ENCODE data around the gene P2RY12. TPM values are rescaled to one million over a fixed set of nuclear protein-coding genes. Genes with fewer than 3 reads are reported as not detected.

The P2RY12 gene
- 8.9 TPM for total RNA-seq (ENCODE audit: insufficient read depth, low replicate concordance)

GRCh38 chr3:151384741-151385174, at the start of gene P2RY12:
TSS of gene P2RY12 (minus strand) at chr3:151384753. CDS start at chr3:151338845, 45,908 bp downstream.
- peak; percentile 27 for DNase-seq (ENCODE audit: low spot score)

- no peak for DNase-seq (ENCODE audit: low spot score)
Observed at GRCh38 chr3:151432616-151433372, 48.2 kb upstream of the P2RY12 start.

DNA sequence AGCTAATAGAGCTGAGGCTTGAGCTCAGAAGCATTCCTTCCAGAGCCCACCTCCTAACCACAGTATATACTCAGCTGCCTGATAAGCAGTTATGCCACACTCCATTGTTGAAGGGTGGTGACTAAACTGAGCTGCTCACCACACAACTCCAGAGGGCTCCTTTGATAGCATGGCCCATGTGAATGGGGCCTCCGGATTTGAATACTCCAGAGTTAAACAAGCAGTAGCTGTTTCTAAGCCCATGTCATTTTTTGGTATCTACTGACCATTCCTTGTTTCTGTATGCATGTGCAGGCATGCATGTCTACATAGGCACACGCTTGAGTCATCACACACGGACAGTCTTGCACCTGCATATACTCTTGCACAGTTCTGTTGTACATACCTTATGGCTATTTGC, 47.4 kb upstream of the P2RY12 start:
- no peak for DNase-seq (ENCODE audit: low spot score)

GRCh38 chr3:151430821-151431484, 46.4 kb upstream of the P2RY12 start:
- DNase-seq (ENCODE audit: low spot score), result no peak

DNA sequence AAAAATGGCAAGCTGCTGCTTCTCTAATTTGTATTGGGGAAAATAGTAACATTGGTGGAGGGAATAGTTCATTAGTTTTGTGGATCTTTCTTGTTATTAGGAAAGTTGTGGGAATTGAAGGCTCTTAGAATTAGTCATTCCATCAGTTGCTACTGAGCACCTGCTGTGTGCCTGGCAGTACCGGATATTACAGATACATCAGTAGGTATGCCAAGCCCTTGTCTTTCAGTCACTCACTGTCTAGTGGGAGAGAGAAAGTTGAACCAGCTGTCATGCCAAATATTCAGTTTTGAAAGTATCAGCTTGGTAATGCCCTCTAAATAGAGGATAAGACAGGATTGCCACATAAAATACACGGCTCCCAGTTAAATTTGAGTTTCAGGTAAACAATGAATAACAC, 43.8 kb upstream of the P2RY12 start:
- DNase-seq (ENCODE audit: low spot score), result no peak

DNA sequence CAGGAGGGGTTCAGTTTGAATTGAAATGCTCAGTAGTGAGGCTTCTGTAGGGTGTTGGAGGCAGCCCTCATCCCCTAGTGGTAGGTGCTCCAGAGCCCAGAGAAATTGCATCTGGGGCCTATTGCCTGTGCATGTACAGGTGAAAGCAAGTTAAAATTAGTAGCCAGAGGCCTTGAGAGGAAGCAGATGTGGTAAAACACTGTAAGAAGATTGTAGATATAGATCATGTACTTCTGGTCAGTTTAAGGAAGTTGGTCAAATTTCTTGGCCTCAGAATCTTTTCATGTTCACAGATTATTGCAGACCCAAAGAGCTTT, 41.7 kb upstream of the P2RY12 start:
- DNase-seq (ENCODE audit: low spot score), result no peak

DNA sequence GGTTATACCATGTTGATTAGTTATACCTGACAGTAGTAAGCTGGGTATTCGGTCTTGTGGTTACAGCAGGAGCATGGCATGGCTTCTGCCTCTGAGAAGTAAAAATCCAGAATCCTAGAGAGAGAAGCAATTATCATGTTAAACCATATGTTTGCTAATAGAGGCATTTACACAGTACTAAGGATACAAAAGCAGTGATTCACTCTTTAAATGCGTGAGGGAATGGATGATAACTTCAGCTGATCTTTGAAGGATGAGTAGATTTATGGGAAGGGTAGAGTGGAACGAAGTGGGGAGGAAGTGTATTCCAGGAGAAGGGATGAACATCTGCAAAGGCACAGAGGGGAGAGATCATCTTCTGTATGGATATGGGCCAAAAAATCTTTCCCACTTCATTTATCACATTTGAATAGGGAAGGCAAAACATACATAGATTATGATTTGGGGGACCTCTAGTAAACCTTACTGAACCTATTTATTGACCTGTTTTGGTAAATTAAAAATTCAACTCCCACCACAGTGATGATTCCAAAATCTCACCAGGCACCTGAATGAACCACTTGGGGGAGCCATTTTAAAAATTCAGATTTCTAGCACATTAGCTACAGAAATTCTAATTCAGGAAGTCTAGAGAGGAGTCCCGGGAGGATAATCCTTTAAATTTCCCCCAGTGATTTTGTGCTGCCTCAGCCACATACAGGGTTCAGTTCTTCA, 41.2 kb upstream of the P2RY12 start:
- no peak for DNase-seq (ENCODE audit: low spot score)

DNA sequence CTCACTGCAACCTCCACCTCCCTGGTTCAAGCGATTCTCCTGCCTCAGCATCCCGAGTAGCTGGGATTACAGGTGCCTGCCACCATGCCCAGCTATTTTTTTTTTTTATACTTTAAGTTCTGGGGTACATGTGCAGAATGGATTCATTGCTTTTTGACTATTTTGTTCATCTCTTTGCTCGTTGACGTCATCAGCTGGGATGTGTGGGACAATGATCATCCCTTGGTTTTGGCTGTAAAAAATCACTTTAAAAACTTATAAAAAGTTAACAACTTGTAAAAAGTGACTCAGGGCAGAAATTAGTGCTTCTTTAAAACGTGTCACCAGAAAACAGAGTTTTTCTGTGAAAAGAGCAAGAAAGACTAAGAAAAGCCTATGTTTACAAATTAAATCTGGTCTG, 38.5 kb upstream of the P2RY12 start:
- DNase-seq (ENCODE audit: low spot score), result no peak

DNA sequence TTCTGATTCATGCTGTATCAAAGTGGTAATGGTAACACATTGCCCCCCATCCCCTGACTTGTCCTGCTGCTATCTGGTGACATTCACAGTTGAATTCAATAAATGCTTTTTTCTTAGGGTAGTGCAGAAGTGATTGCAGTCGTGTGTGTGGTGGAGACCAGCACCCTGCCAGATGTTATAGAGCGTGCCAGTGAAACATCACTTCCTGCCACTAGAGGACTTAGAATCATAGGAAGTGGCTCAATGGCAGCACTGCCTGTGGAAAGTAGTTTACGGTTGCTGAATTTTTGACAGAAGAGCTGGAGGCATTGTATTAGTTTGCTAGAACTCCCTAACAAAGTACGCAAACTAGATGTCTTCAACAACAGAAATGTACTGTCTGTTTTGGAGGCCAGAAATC, 37.4 kb upstream of the P2RY12 start:
- no peak for DNase-seq (ENCODE audit: low spot score)

GRCh38 chr3:151419806-151420205, 35.3 kb upstream of the P2RY12 start:
- no peak for DNase-seq (ENCODE audit: low spot score)

- DNase-seq (ENCODE audit: low spot score), result no peak
Observed at GRCh38 chr3:151415289-151415688, 30.7 kb upstream of the P2RY12 start.

DNA sequence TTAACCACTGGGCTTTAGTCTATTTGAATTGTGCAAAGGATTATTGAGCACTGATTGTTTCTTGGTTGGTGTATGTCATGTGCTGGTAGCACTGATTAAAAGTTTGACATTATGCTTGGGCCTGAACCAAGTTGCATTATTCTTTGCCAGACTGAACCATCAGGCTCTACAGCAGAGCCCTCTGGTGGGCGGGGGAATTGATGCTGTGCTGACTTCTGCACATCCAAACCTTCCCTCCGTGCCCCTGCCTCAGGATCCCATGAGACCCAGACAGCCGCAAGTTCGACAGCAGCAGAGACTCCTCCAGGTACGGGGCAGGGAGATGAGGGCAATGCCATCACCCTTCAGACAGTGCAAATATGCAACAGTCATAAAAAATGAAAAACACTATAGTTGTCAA, 28.4 kb upstream of the P2RY12 start:
- DNase-seq (ENCODE audit: low spot score), result no peak

DNA sequence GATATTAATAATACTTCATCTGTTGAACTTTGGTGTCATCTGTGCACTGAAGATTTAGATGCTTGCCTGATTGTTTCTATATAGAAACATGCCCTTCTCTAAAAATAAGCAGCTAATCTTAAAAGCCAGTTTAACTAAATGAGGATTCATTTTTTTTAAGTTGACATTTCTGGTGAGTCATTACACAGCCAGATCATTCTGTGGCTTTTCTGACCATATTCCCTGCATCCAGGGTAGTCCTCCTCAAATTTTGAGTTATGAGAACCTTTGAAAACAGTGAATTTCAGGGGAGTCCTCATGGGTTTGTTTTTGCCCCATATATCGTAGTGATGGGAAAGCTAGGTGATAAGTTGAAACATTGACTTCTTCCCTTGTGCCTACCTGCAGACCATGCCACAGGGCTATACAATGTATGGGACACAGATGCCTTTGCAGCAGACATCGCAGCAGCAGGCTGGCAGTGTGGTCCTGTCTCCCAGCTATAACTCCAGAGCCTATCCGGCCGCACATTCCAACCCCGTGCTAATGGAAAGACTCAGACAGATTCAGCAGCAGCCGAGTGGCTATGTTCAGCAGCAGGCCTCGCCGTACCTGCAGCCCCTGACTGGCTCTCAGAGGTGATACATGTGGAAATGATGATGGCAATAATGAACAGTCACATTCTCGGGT, 26.5 kb upstream of the P2RY12 start:
- DNase-seq (ENCODE audit: low spot score), result no peak

DNA sequence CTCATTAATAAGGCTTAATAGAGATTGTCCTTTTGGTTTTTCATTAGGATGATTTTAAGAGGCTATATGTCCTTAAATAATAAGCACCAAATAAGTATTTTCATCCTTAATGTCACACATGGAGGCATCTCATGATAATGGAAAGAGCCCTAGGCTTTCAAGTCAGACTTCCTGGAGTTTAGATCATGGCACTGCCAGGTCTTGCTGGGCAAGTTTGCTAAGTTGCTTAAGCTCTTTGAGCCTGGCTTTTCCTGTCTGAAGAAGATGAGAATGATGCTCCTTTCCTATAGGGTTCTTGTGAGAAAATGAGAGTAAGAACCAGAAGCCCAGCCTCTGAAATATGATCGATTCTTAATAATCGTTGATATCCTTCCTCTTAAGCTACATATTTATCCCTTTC, 23.4 kb upstream of the P2RY12 start:
- DNase-seq (ENCODE audit: low spot score), result no peak

DNA sequence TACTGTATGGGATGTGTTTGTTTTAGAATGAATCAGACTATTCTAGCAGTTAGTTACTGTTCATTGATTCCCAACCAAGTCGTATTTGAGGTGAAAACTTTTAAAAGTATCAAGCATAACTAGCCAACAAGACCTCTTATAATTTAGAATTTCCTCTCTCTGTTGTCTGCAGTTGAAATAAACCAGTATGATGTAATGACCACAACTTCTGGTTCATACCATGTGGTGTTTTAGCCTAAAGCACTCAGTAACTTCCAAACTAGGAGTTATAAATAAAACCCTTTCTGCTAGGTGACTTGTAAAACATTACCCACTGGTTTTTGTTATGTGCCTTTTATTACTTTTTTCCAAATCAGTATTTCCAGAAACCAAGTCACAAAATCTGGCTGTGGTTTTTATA, 19.8 kb upstream of the P2RY12 start:
- DNase-seq (ENCODE audit: low spot score), result no peak

DNA sequence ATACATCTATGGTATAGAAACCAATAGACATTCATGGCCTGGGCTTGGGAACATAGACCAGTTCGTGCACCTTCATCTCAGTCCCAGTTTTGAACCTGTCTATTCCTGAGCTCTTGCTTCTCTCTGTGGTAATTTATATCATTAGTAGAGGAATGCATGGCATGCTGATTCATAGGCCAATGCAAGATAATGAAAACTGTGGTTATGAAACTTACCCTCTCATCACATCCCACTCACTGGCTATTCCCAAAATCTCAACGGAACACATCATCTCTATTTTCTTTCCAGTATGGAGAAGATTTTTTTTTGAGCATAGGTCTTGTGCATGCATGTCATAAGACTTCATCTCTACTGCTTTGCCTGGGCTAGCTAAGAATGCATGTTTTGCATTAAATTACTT, 18.7 kb upstream of the P2RY12 start:
- DNase-seq (ENCODE audit: low spot score), result no peak

DNA sequence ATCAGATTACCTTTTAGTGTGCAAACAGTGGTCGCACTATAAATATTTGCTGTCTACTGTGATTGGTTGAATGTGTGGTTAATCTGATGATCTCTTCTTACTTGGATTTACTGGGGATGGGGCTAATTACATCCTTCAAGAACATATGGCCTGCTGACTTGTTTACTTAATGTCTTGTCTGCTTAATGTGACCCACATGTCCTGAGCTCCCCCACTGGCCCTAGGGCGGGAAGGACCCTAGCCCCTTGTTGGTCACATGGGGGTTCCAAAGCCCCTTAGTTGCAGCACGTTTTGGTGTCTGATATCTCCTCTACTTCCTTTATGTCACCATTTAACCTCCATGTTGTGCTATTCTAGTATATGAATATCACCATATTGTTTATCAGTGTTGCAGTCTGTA, 17.8 kb upstream of the P2RY12 start:
- no peak for DNase-seq (ENCODE audit: low spot score)

- DNase-seq (ENCODE audit: low spot score), result no peak
Observed at GRCh38 chr3:151400341-151400740, 15.8 kb upstream of the P2RY12 start.

DNA sequence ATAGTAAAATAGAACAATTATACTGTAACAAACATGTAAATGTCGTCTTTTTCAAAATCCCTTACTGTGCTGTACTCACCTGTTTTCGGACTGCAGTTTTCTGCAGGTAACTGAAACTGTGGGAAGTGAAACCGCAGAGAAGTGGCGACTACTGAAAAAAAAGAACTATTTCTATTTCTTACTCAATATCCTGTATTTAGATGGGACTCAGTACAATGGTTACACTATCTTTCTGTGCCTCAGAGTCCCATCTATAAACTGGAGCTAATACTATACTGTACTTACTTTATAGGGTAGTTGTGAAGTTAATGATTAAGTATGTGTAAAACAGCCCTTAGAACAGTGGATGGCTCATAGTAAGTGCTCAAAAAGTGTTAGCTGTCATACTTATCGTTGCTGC, 14.3 kb upstream of the P2RY12 start:
- no peak for DNase-seq (ENCODE audit: low spot score)

DNA sequence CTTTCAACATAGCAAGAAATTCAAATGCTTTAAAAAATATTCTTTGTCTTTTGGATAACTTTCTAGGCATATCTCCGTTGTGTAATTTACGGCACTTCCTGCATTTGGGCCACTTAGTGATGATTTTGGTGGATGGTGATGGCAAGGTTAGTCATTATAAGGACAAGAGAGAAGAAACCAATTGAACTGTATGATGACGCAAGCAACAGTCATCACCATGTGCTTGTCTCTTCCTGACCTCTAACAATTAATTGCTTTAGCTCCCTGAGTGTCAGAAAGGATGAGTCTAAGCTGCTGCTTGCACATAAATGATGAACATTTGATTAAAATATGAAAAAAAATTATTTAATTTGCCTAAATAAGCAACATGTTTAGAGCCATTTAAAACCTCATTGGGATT, 11.3 kb upstream of the P2RY12 start:
- no peak for DNase-seq (ENCODE audit: low spot score)

DNA sequence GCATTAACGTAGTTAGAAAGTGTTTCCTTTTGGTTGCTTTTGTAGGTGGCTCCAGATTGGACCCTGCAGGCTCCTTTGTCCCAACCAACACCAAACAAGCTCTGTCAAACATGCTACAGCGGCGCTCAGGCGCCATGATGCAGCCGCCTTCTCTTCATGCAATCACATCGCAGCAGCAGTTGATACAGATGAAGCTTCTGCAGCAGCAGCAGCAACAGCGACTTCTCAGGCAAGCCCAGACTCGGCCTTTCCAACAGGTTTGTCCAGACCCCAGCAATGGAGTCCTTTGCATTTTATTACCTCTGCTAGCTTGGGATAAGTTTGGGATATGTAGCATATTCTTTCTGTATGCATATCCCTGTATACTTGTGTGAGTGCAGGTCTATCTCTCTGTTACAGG, 10.1 kb upstream of the P2RY12 start:
- peak; percentile 28 for DNase-seq (ENCODE audit: low spot score)

DNA sequence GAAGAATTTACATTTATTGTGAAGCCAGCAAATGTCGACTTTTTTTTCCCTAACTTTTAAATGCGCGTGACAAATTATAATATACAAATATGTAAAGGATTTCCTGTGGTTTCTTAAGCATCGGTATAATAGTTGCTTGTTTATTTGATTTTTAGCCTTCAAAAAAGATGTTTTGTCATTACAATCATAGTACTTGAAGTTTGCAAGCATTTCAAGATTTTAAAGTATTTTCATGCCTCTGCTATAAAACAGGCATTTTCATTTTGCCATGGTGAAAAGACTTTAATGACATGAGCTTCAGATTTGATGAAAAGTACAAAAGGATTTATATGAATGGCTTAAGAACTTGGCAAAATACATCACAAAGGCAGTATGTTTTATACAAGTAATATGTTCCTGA, 9.4 kb upstream of the P2RY12 start:
- DNase-seq (ENCODE audit: low spot score), result no peak
